Neuronal stem cell (in vitro differentiated cells): ENCODE data around the gene CYSRT1.

Experiments
- DNase-seq: peaks from one replicate; pipeline ENCODE4 v3.0.0-alpha.2; 2013; ENCODE audit warnings: low spot score
- H2AFZ ChIP-seq: one replicate; pipeline ENCODE4 v1.6.1; 2013; ENCODE audit warnings: mild to moderate bottlenecking, low read length, inconsistent platforms
- H2AK5ac ChIP-seq: 2 replicates; pipeline ENCODE4 v1.6.1; 2013; ENCODE audit warnings: low read depth, mild to moderate bottlenecking, inconsistent platforms, low read length, moderate library complexity, mixed read lengths
- H2BK120ac ChIP-seq: 2 replicates; pipeline ENCODE4 v1.6.1; 2013; ENCODE audit warnings: low read depth, mild to moderate bottlenecking, inconsistent platforms, low read length, moderate library complexity, mixed read lengths
- H2BK12ac ChIP-seq: one replicate; pipeline ENCODE4 v1.6.1; 2013; ENCODE audit warnings: low read length, inconsistent platforms
- H2BK15ac ChIP-seq: 2 replicates; pipeline ENCODE4 v1.6.1; 2013; ENCODE audit warnings: mild to moderate bottlenecking, low read length, inconsistent platforms, mixed read lengths
- H2BK5ac ChIP-seq: one replicate; pipeline ENCODE4 v1.6.1; 2013; ENCODE audit warnings: inconsistent platforms, mild to moderate bottlenecking, low read length, moderate library complexity
- H3K14ac ChIP-seq: one replicate; pipeline ENCODE4 v1.6.1; 2013; ENCODE audit warnings: low read length, inconsistent platforms
- H3K18ac ChIP-seq: 2 replicates; pipeline ENCODE4 v1.6.1; 2013; ENCODE audit warnings: low read length, inconsistent platforms
- H3K23ac ChIP-seq: 2 replicates; pipeline ENCODE4 v1.6.1; 2013; ENCODE audit warnings: low read depth, mild to moderate bottlenecking, mixed read lengths, low read length, inconsistent platforms; ENCODE audit not compliant: poor library complexity
- H3K27ac ChIP-seq: replicated peaks from 3 replicates; pipeline ENCODE4 v1.5.1; 2013; ENCODE audit warnings: low read length, inconsistent platforms
- H3K27me3 ChIP-seq, 3 experiments: 2 replicates each; pipeline ENCODE4 v1.6.1; 2013; ENCODE audit warnings: low read length in 3 of 3, mild to moderate bottlenecking in 2 of 3, inconsistent platforms in 1 of 3, low read depth in 1 of 3, mixed read lengths in 1 of 3, moderate library complexity in 1 of 3; ENCODE audit not compliant: control insufficient read depth in 3 of 3, insufficient read depth in 3 of 3
- H3K36me3 ChIP-seq, 2 donors: replicated peaks in 1 of 2; 2 replicates each; pipeline ENCODE4 v1.6.1; 2013; ENCODE audit warnings: low read length in 2 of 2; ENCODE audit not compliant: control insufficient read depth in 2 of 2, insufficient read depth in 2 of 2
- H3K4ac ChIP-seq: 2 replicates; pipeline ENCODE4 v1.6.1; 2013; ENCODE audit warnings: inconsistent platforms, mild to moderate bottlenecking, low read length, moderate library complexity
- H3K4me1 ChIP-seq, 2 donors: 1 replicate in 1 of 2; 2 replicates in 1 of 2; pipeline ENCODE4 v1.6.1; 2013; ENCODE audit warnings: low read length in 2 of 2, low read depth in 1 of 2; ENCODE audit not compliant: control insufficient read depth in 2 of 2, insufficient read depth in 1 of 2
- H3K4me2 ChIP-seq: one replicate; pipeline ENCODE4 v1.6.1; 2013; ENCODE audit warnings: mild to moderate bottlenecking, low read length, inconsistent platforms; ENCODE audit not compliant: insufficient read depth, poor library complexity, severe bottlenecking
- H3K4me3 ChIP-seq, 2 donors: 2 replicates each; pipeline ENCODE4 v1.5.1; 2013; ENCODE audit warnings: low read length in 2 of 2, mild to moderate bottlenecking in 2 of 2, inconsistent platforms in 1 of 2, moderate library complexity in 1 of 2
- H3K79me1 ChIP-seq: one replicate; pipeline ENCODE4 v1.6.1; 2013; ENCODE audit warnings: low read depth, mild to moderate bottlenecking, inconsistent platforms, low read length, moderate library complexity
- H3K9ac ChIP-seq: one replicate; pipeline ENCODE4 v1.6.1; 2013; ENCODE audit warnings: mild to moderate bottlenecking, low read depth, low read length, inconsistent platforms; ENCODE audit not compliant: poor library complexity
- H3K9me3 ChIP-seq, 2 donors: replicated peaks in 1 of 2; 2 replicates each; pipeline versions ENCODE3 to v1.6.1; 2013; ENCODE audit warnings: low read length in 2 of 2, mild to moderate bottlenecking in 2 of 2, inconsistent platforms in 1 of 2, low read depth in 1 of 2, mixed read lengths in 1 of 2, moderate library complexity in 1 of 2; ENCODE audit not compliant: control insufficient read depth in 2 of 2, insufficient read depth in 1 of 2
- H4K8ac ChIP-seq: one replicate; pipeline ENCODE4 v1.6.1; 2013; ENCODE audit warnings: low read depth, mild to moderate bottlenecking, inconsistent platforms, low read length, moderate library complexity
- H4K91ac ChIP-seq: one replicate; pipeline ENCODE4 v1.6.1; 2013; ENCODE audit warnings: low read length, low read depth, mild to moderate bottlenecking, inconsistent platforms; ENCODE audit not compliant: poor library complexity
- WGBS, 2 donors: extraction: QIAGEN DNeasy Blood & Tissue Kit; methylation state at CpG; one replicate each; pipeline ENCODE4 v1.1.7; 2013; ENCODE audit warnings: missing lambda C conversion rate in 2 of 2, mixed read lengths in 1 of 2; ENCODE audit not compliant: insufficient read length in 2 of 2, insufficient replicate concordance in 1 of 2; ENCODE audit errors: extremely low coverage in 2 of 2; 5-methylcytosine and 5-hydroxymethylcytosine counted together

Gene CYSRT1

GRCh38 chr9:137221506-137222111 lies 3.4 kb upstream of the CYSRT1 start:
- peak overlapping the region; percentile 93 for H3K18ac ChIP-seq
- H2BK12ac ChIP-seq = no peak overlapping the region
- no peak overlapping the region for H2BK5ac ChIP-seq
- DNase-seq = no peak
- peak overlapping the region; percentile 56 for H2AK5ac ChIP-seq
- peak overlapping the region; percentile 84 for H3K9ac ChIP-seq
- H3K79me1 ChIP-seq = peaks cover 12% of the 10 kb centered on the region
- H2AFZ ChIP-seq = peak overlapping the region; percentile 71
- peaks cover 11 to 23% of the 10 kb centered on the region in 2 donors for H3K4me1 ChIP-seq
- peak overlapping the region; percentile 49 for H2BK15ac ChIP-seq
- no peak overlapping the region for H3K14ac ChIP-seq
- H3K36me3 ChIP-seq = no peaks in the 10 kb centered on the region
- peaks cover 0 to 10% (median 3%) of the 10 kb centered on the region in 3 experiments for H3K27me3 ChIP-seq
- H3K4ac ChIP-seq = no peak overlapping the region
- H3K23ac ChIP-seq = peak overlapping the region; percentile 43
- peak overlapping the region; percentile 98 for H4K8ac ChIP-seq
- H3K9me3 ChIP-seq = no peaks in the 10 kb centered on the region
- H2BK120ac ChIP-seq = no peak overlapping the region
- WGBS, 2 donors = no CpG with 5 or more reads among the region's 61 CpGs
- no peak overlapping the region for H3K27ac ChIP-seq
- H3K4me2 ChIP-seq = peak overlapping the region; percentile 89
- peak overlapping the region; percentile 74 to 83 for H3K4me3 ChIP-seq
- no peak overlapping the region for H4K91ac ChIP-seq

GRCh38 chr9:137222190-137223077 lies 2.5 kb upstream of the CYSRT1 start, which contains the start of gene RNF208:
Gene RNF208 (minus strand): TSS chr9:137222240. CDS start chr9:137221212, 1,028 bp downstream.
- Histone ChIP-seq H4K91ac (no peak within 1 kb of the TSS), H2AFZ (peak within 1 kb of the TSS; percentile 94), H2BK5ac (peak within 1 kb of the TSS; percentile 66), H3K27me3 (peaks cover 0 to 10% (median 3%) of the 10 kb centered on the region in 3 experiments), H2AK5ac (peak within 1 kb of the TSS; percentile 71), H3K14ac (no peak within 1 kb of the TSS), H3K4ac (peak within 1 kb of the TSS; percentile 93), H3K9me3 (no peaks in the 10 kb centered on the region), H3K9ac (peak within 1 kb of the TSS; percentile 91), H3K23ac (peak within 1 kb of the TSS; percentile 89), H4K8ac (peak within 1 kb of the TSS; percentile 98), H3K36me3 (no peaks in the 10 kb centered on the region), H2BK120ac (peak within 1 kb of the TSS; percentile 81), H3K4me2 (peak within 1 kb of the TSS; percentile 89), H2BK15ac (peak within 1 kb of the TSS; percentile 98), H3K18ac (peak within 1 kb of the TSS; percentile 94), H3K4me1 (peaks cover 11 to 23% of the 10 kb centered on the region in 2 donors), H3K27ac (no peak within 1 kb of the TSS), H3K4me3 (peak within 1 kb of the TSS; percentile 74 to 83), H3K79me1 (peaks cover 10% of the 10 kb centered on the region), H2BK12ac (peak within 1 kb of the TSS; percentile 59)
- no CpG with 5 or more reads among the region's 88 CpGs for WGBS, 2 donors
- no peak for DNase-seq

- DNase-seq = peak; percentile 95
- H3K27ac ChIP-seq = peak overlapping the region; percentile 72
Measured at GRCh38 chr9:137223078-137223970, 1.6 kb upstream of the CYSRT1 start.

More at GRCh38 chr9:137223078-137223970, 1.6 kb upstream of the CYSRT1 start:
- WGBS, 2 donors = no CpG with 5 or more reads among the region's 63 CpGs
- peaks cover 0 to 10% (median 3%) of the 10 kb centered on the region in 3 experiments for H3K27me3 ChIP-seq
- H3K4me3 ChIP-seq = peak overlapping the region; percentile 83 to 93
- H3K23ac ChIP-seq = peak overlapping the region; percentile 93
- H2BK5ac ChIP-seq = peak overlapping the region; percentile 66
- H3K4ac ChIP-seq = peak overlapping the region; percentile 93
- H3K9ac ChIP-seq = peak overlapping the region; percentile 99
- peak overlapping the region; percentile 94 for H2AFZ ChIP-seq
- H4K8ac ChIP-seq = peak overlapping the region; percentile 82
- peaks cover 11 to 23% of the 10 kb centered on the region in 2 donors for H3K4me1 ChIP-seq
- peak overlapping the region; percentile 89 for H3K14ac ChIP-seq
- H2AK5ac ChIP-seq = peak overlapping the region; percentile 71
- H3K18ac ChIP-seq = peak overlapping the region; percentile 99
- peaks cover 9% of the 10 kb centered on the region for H3K79me1 ChIP-seq
- peak overlapping the region; percentile 59 for H2BK12ac ChIP-seq
- peak overlapping the region; percentile 81 for H2BK120ac ChIP-seq
- H3K9me3 ChIP-seq = no peaks in the 10 kb centered on the region
- no peak overlapping the region for H4K91ac ChIP-seq
- H2BK15ac ChIP-seq = peak overlapping the region; percentile 98
- peak overlapping the region; percentile 89 for H3K4me2 ChIP-seq
- H3K36me3 ChIP-seq = no peaks in the 10 kb centered on the region
